Mesothelial cell of epicardium (in vitro differentiated cells): Measurements from ENCODE around the gene PARP14. TPM values are rescaled to one million over a fixed set of nuclear protein-coding genes. Genes with fewer than 3 reads are reported as not detected.

Experiments used
- DNase-seq, 2 experiments: peaks; one replicate each; pipeline ENCODE4 v3.0.0; 2021; ENCODE audit warnings: low spot score in 2 of 2; ENCODE audit not compliant: unreplicated experiment in 2 of 2
- H3K27ac Mint-ChIP-seq: 2 replicates; pipeline ENCODE4 v1.8.0; 2021; ENCODE audit warnings: mixed read lengths
- H3K27me3 Mint-ChIP-seq: 2 replicates; pipeline ENCODE4 v1.8.0; 2021; ENCODE audit warnings: low read depth, mixed read lengths
- H3K36me3 Mint-ChIP-seq: 2 replicates; pipeline ENCODE4 v1.8.0; 2021; ENCODE audit warnings: mixed read lengths
- H3K4me1 Mint-ChIP-seq: 2 replicates; pipeline ENCODE4 v1.8.0; 2021; ENCODE audit warnings: mixed read lengths
- H3K4me3 Mint-ChIP-seq: 2 replicates; pipeline ENCODE4 v1.8.0; 2021; ENCODE audit warnings: mild to moderate bottlenecking, moderate library complexity, mixed read lengths
- H3K9me3 Mint-ChIP-seq: 2 replicates; pipeline ENCODE4 v1.8.0; 2021; ENCODE audit warnings: mixed read lengths
- total RNA-seq: library from RNA; stranded (reverse); gene quantifications from 3 replicates; pipeline ENCODE4 v1.2.1, GENCODE V29; 2021
- TF ChIP-seq, protein P1 (sequence below): fragments of 200-600 bp; sonication (generic); IDR thresholded peaks from one replicate; pipeline ENCODE4 v1.5.0; 2021; ENCODE audit warnings: antibody characterized with exemption; ENCODE audit not compliant: unreplicated experiment

The PARP14 gene
- total RNA-seq, 1 donor from 2014 or later = 46.3 TPM

DNA sequence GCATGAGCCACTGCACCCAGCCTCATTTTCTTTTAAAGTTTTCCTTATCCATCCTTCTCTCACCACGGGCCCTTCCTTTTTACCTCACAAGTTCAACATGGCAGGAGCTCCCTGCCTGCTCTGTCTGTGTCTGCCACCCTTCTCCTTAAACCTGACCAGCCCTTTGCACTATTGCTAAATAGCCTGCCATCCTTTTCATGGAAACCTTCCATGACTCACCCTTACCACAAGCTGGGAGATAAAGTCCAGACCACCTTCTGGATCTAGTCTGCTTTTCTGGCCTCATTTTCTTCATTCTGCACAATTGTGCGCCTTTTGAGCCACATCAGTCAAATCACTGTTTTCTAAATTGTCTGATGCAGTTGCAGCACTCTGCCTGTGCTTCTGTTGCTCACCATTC is 8.9 kb downstream of the PARP14 start:
- Mint-ChIP-seq H3K27me3 (no peaks in the 10 kb centered on the region), H3K27ac (no peak overlapping the region), H3K4me1 (no peaks in the 10 kb centered on the region), H3K4me3 (no peak overlapping the region), H3K36me3 (peaks cover 45% of the 10 kb centered on the region), H3K9me3 (no peaks in the 10 kb centered on the region)
- TF ChIP-seq, protein P1, sequence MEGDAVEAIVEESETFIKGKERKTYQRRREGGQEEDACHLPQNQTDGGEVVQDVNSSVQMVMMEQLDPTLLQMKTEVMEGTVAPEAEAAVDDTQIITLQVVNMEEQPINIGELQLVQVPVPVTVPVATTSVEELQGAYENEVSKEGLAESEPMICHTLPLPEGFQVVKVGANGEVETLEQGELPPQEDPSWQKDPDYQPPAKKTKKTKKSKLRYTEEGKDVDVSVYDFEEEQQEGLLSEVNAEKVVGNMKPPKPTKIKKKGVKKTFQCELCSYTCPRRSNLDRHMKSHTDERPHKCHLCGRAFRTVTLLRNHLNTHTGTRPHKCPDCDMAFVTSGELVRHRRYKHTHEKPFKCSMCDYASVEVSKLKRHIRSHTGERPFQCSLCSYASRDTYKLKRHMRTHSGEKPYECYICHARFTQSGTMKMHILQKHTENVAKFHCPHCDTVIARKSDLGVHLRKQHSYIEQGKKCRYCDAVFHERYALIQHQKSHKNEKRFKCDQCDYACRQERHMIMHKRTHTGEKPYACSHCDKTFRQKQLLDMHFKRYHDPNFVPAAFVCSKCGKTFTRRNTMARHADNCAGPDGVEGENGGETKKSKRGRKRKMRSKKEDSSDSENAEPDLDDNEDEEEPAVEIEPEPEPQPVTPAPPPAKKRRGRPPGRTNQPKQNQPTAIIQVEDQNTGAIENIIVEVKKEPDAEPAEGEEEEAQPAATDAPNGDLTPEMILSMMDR = no peak
- DNase-seq = no peak

DNA sequence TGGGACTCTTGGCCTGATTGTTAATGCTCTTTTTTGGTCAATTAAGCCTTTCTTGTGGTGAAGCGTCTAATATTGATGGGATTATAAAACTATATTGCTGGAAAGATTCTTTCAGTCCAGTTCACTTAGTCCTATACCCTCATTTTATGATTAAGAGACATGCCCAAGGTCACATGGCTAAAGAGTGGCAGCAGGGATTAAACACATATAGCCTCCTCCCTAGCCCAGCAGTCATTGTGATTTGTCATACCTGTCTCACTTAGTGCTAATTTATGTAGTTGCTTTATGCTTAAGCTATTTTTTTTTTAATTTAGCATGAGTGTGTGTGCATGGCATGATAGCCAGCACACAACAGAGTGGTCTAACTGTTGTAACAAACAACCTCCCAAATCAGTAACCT is 9.5 kb downstream of the PARP14 start:
- Mint-ChIP-seq H3K27ac (no peak overlapping the region), H3K27me3 (no peaks in the 10 kb centered on the region), H3K4me3 (no peak overlapping the region), H3K36me3 (peaks cover 48% of the 10 kb centered on the region), H3K4me1 (no peaks in the 10 kb centered on the region), H3K9me3 (no peaks in the 10 kb centered on the region)
- TF ChIP-seq, protein P1 = no peak
- DNase-seq = no peak

DNA sequence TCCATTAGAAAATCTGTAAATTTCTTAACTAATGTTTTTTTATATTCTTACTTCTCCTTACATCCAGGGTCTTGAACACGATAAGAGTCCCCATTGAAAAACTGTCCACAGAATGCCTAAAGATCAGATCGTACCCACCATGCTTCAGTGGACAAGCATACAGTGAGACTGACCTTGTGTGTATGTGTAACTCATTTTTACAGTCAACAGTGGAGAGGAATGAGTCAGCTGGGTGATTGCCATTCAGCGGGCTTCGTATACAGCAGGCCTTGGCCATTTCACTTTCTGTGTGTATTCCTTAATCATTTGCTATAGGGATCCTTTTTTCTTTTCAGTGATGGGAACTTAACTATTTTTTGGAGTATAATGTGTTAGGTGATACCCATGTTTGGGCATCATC is 10.6 kb downstream of the PARP14 start:
- H3K9me3 Mint-ChIP-seq = no peaks in the 10 kb centered on the region

DNA sequence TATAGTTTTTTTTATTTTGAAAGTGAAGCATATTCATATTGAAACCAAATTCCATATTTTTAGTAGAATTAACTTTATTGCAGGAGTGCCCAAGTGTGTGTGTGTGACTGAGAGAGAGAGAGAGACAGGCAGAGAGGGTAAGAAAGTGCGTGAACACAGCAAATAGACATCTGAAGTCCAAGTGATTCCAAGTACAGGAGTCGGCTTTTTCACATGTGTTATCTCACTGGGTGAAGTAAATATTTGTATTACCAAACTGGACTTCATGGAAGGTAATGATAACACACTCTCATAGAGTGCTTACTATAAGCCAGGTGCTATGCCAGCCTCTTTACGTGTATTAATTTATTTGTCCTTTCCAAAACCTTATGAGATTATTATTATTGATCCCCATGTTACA is 12.0 kb downstream of the PARP14 start:
- no peaks in the 10 kb centered on the region for H3K4me1 Mint-ChIP-seq
- no peak overlapping the region for H3K27ac Mint-ChIP-seq
- no peak overlapping the region for H3K4me3 Mint-ChIP-seq
- H3K36me3 Mint-ChIP-seq = peaks cover 38% of the 10 kb centered on the region
- TF ChIP-seq, protein P1 = no peak
- DNase-seq = no peak
- H3K9me3 Mint-ChIP-seq = no peaks in the 10 kb centered on the region
- H3K27me3 Mint-ChIP-seq = no peaks in the 10 kb centered on the region

More for the DNA sequence above, 10.6 kb downstream of the PARP14 start:
- H3K27ac Mint-ChIP-seq = no peak overlapping the region
- no peaks in the 10 kb centered on the region for H3K4me1 Mint-ChIP-seq
- no peak for DNase-seq
- H3K36me3 Mint-ChIP-seq = peaks cover 49% of the 10 kb centered on the region
- no peak overlapping the region for H3K4me3 Mint-ChIP-seq
- no peaks in the 10 kb centered on the region for H3K27me3 Mint-ChIP-seq
- TF ChIP-seq, protein P1 = no peak

DNA sequence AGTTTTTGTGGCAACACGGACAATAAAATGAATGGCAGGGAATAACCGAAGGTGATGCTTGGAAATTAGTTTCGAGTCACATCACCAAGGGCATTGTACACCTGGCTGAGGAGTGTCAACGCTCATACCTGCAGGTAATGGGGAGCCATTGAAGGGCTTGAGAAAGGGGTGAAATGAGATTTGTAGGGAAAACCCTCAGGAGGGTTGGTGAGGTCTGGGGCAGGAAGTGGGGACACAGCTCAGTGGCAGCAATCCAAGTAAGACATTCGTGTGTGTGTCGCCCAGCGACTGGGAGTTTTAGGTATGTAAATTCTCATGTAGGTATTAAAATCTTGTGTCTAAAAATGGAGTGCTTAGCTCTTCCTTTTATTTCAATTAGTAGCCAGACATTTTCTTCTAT is 14.3 kb downstream of the PARP14 start:
- H3K27me3 Mint-ChIP-seq = no peaks in the 10 kb centered on the region
- H3K4me1 Mint-ChIP-seq = no peaks in the 10 kb centered on the region
- no peak overlapping the region for H3K4me3 Mint-ChIP-seq
- DNase-seq = no peak
- peaks cover 39% of the 10 kb centered on the region for H3K36me3 Mint-ChIP-seq
- TF ChIP-seq, protein P1 = no peak
- H3K9me3 Mint-ChIP-seq = no peaks in the 10 kb centered on the region
- H3K27ac Mint-ChIP-seq = no peak overlapping the region
